SK-N-SH treated with all-trans-retinoic acid at 6 μM for 48 hours (cell line): Measurements from ENCODE around the gene DDX39A.

Source experiments
- ATAC-seq: fragments of 200-7000 bp; cut with Tn5 transposase; 3 replicates; pipeline ENCODE4 v1.9.1; 2020; ENCODE audit warnings: mild to moderate bottlenecking, moderate library complexity
- ARNTL ChIP-seq: fragments of 450-650 bp; formaldehyde crosslinking; IDR thresholded peaks from 2 replicates; pipeline ENCODE4 v1.5.0; 2020; ENCODE audit warnings: low read depth, mild to moderate bottlenecking, moderate library complexity, borderline replicate concordance
- BACH2 ChIP-seq: fragments of 250-450 bp; sonication (Bioruptor Pico); IDR thresholded peaks from 2 replicates; pipeline ENCODE4 v1.9.0; 2021; ENCODE audit warnings: mild to moderate bottlenecking, borderline replicate concordance
- CREB5 ChIP-seq: fragments of 250-450 bp; sonication (Bioruptor Pico); IDR thresholded peaks from 2 replicates; pipeline ENCODE4 v1.5.1; 2020; ENCODE audit warnings: low read depth, mild to moderate bottlenecking, moderate library complexity
- CSDC2 ChIP-seq: fragments of 250-450 bp; sonication (Bioruptor Pico); IDR thresholded peaks from 2 replicates; pipeline ENCODE4 v1.5.0; 2020; ENCODE audit warnings: mild to moderate bottlenecking, moderate library complexity
- CSRNP3 ChIP-seq: fragments of 250-450 bp; sonication (Bioruptor Pico); IDR thresholded peaks from 2 replicates; pipeline ENCODE4 v1.5.1; 2021; ENCODE audit warnings: mild to moderate bottlenecking, moderate library complexity
- ESRRG ChIP-seq: fragments of 250-450 bp; sonication (Bioruptor Pico); IDR thresholded peaks from 2 replicates; pipeline ENCODE4 v1.6.1; 2021; ENCODE audit warnings: mild to moderate bottlenecking
- GLIS3 ChIP-seq: fragments of 250-450 bp; sonication (Bioruptor Pico); IDR thresholded peaks from 2 replicates; pipeline ENCODE4 v1.5.0; 2020; ENCODE audit warnings: mild to moderate bottlenecking, moderate library complexity
- ISL1 ChIP-seq: fragments of 250-450 bp; sonication (Bioruptor Pico); IDR thresholded peaks from 2 replicates; pipeline ENCODE4 v2.1.2; 2022; ENCODE audit warnings: mild to moderate bottlenecking, moderate library complexity
- OSR1 ChIP-seq: fragments of 250-450 bp; sonication (Bioruptor Pico); IDR thresholded peaks from 2 replicates; pipeline ENCODE4 v1.8.0; 2022; ENCODE audit warnings: moderate library complexity, mild to moderate bottlenecking, inconsistent platforms
- POU6F1 ChIP-seq: fragments of 250-450 bp; sonication (Bioruptor Pico); IDR thresholded peaks from 2 replicates; pipeline ENCODE4 v1.8.0; 2021; ENCODE audit warnings: low read depth, mild to moderate bottlenecking, moderate library complexity, borderline replicate concordance
- PPARA ChIP-seq: fragments of 250-450 bp; sonication (Bioruptor Pico); IDR thresholded peaks from 2 replicates; pipeline ENCODE4 v1.5.0; 2020; ENCODE audit warnings: mild to moderate bottlenecking, borderline replicate concordance
- RARB ChIP-seq: fragments of 250-450 bp; sonication (Bioruptor Pico); IDR thresholded peaks from 2 replicates; pipeline ENCODE4 v1.8.0; 2021; ENCODE audit warnings: mild to moderate bottlenecking, moderate library complexity
- SNAI2 ChIP-seq: fragments of 250-450 bp; sonication (Bioruptor Pico); IDR thresholded peaks from 2 replicates; pipeline ENCODE4 v1.5.0; 2020; ENCODE audit warnings: mild to moderate bottlenecking, moderate library complexity
- TCF4 ChIP-seq: fragments of 250-450 bp; sonication (Bioruptor Pico); IDR thresholded peaks from 2 replicates; pipeline ENCODE4 v1.8.0; 2021; ENCODE audit warnings: mild to moderate bottlenecking, moderate library complexity, borderline replicate concordance
- TOX ChIP-seq: fragments of 250-450 bp; sonication (Bioruptor Pico); IDR thresholded peaks from 2 replicates; pipeline ENCODE4 v1.8.0; 2021; ENCODE audit warnings: mild to moderate bottlenecking, moderate library complexity, borderline replicate concordance
- TSHZ2 ChIP-seq: fragments of 250-450 bp; sonication (Bioruptor Pico); IDR thresholded peaks from 2 replicates; pipeline ENCODE4 v1.5.0; 2020; ENCODE audit warnings: mild to moderate bottlenecking, moderate library complexity
- ZC3H10 ChIP-seq: fragments of 250-450 bp; sonication (Bioruptor Pico); IDR thresholded peaks from 2 replicates; pipeline ENCODE4 v1.5.1; 2021; ENCODE audit warnings: mild to moderate bottlenecking, moderate library complexity
- ZFP3 ChIP-seq: fragments of 250-450 bp; sonication (Bioruptor Pico); IDR thresholded peaks from 2 replicates; pipeline ENCODE4 v1.5.0; 2020; ENCODE audit warnings: mild to moderate bottlenecking, moderate library complexity
- ZFP30 ChIP-seq: fragments of 450-650 bp; formaldehyde crosslinking; IDR thresholded peaks from 2 replicates; pipeline ENCODE4 v1.5.0; 2022; ENCODE audit warnings: mild to moderate bottlenecking, moderate library complexity
- ZNF565 ChIP-seq: fragments of 450-650 bp; formaldehyde crosslinking; conservative IDR thresholded peaks from 2 replicates; pipeline ENCODE4 v1.5.0; 2020; ENCODE audit warnings: low read depth, mild to moderate bottlenecking, moderate library complexity
- ZNF70 ChIP-seq: fragments of 450-650 bp; formaldehyde crosslinking; IDR thresholded peaks from 2 replicates; pipeline ENCODE4 v1.5.0; 2020; ENCODE audit warnings: mild to moderate bottlenecking, moderate library complexity
- ZNF8 ChIP-seq: fragments of 450-650 bp; formaldehyde crosslinking; IDR thresholded peaks from 2 replicates; pipeline ENCODE4 v1.5.0; 2020; ENCODE audit warnings: mild to moderate bottlenecking, moderate library complexity

Gene DDX39A

GRCh38 chr19:14442891-14443631, 23.9 kb upstream of the DDX39A start:
- TF ChIP-seq ZFP3 (CRISPR knock-in tag) (no peak), SNAI2 (CRISPR knock-in tag) (no peak), CSRNP3 (CRISPR knock-in tag) (no peak), POU6F1 (no peak), RARB (CRISPR knock-in tag) (no peak), ZNF8 (CRISPR knock-in tag) (no peak), ZC3H10 (no peak), GLIS3 (CRISPR knock-in tag) (no peak), ZNF70 (CRISPR knock-in tag) (no peak), ZFP30 (CRISPR knock-in tag) (no peak), TCF4 (CRISPR knock-in tag) (no peak), PPARA (no peak), ARNTL (CRISPR knock-in tag) (no peak), ISL1 (no peak)
- TF ChIP-seq, all 23 proteins: peak for 0
- no peak for ATAC-seq

- peak; percentile 36; the same call in 1 of the 3 replicates for ATAC-seq
- TF ChIP-seq ZNF565 (CRISPR knock-in tag) (no peak), SNAI2 (CRISPR knock-in tag) (no peak), POU6F1 (no peak), BACH2 (no peak), ESRRG (CRISPR knock-in tag) (no peak), RARB (CRISPR knock-in tag) (no peak), CREB5 (CRISPR knock-in tag) (no peak), ISL1 (no peak), TSHZ2 (CRISPR knock-in tag) (no peak), OSR1 (no peak), ZC3H10 (no peak), GLIS3 (CRISPR knock-in tag) (no peak), ARNTL (CRISPR knock-in tag) (no peak), ZNF8 (CRISPR knock-in tag) (no peak), TCF4 (CRISPR knock-in tag) (no peak), TOX (CRISPR knock-in tag) (no peak), CSDC2 (CRISPR knock-in tag) (no peak), PPARA (no peak)
Measured at GRCh38 chr19:14441041-14441938, 22.1 kb upstream of the DDX39A start.
